Measurements from ENCODE around the gene NAPA.

Gene NAPA

GRCh38 chr19:47521473-47522180 lies 6.8 kb upstream of the NAPA start:
- DNase-seq: no peak

GRCh38 chr19:47520839-47521238 lies 6.0 kb upstream of the NAPA start:
- DNase-seq: no peak

- DNase-seq: no peak
These were observed 5.5 kb upstream of the NAPA start for GRCh38 chr19:47520343-47520806.

GRCh38 chr19:47518854-47519253 lies 4.0 kb upstream of the NAPA start:
- DNase-seq: no peak

GRCh38 chr19:47518139-47518538 lies 3.3 kb upstream of the NAPA start:
- no peak for DNase-seq

- no peak for DNase-seq
These were observed 553 bp downstream of the NAPA start for GRCh38 chr19:47514151-47514868.

GRCh38 chr19:47512948-47513319 lies 1.9 kb downstream of the NAPA start:
- no peak for DNase-seq

- no peak for DNase-seq
These were observed 2.5 kb downstream of the NAPA start for GRCh38 chr19:47512183-47512947.

GRCh38 chr19:47511681-47512080 lies 3.2 kb downstream of the NAPA start:
- no peak for DNase-seq

GRCh38 chr19:47511128-47511517 lies 3.7 kb downstream of the NAPA start:
- no peak for DNase-seq

GRCh38 chr19:47510516-47511127 lies 4.2 kb downstream of the NAPA start:
- DNase-seq: no peak

- no peak for DNase-seq
These were observed 4.9 kb downstream of the NAPA start for GRCh38 chr19:47509973-47510372.

- DNase-seq: no peak
These were observed 5.6 kb downstream of the NAPA start for GRCh38 chr19:47509170-47509847.

- no peak for DNase-seq
These were observed 6.1 kb downstream of the NAPA start for GRCh38 chr19:47508721-47509120.

GRCh38 chr19:47507924-47508553 lies 6.8 kb downstream of the NAPA start:
- DNase-seq: no peak

GRCh38 chr19:47507012-47507411 lies 7.9 kb downstream of the NAPA start:
- DNase-seq: no peak

- DNase-seq: no peak
These were observed 8.4 kb downstream of the NAPA start for GRCh38 chr19:47506459-47506858.

GRCh38 chr19:47505506-47505905 lies 9.4 kb downstream of the NAPA start:
- DNase-seq: no peak

- DNase-seq: no peak
These were observed 11.1 kb downstream of the NAPA start for GRCh38 chr19:47503826-47504150.

GRCh38 chr19:47503130-47503825 lies 11.6 kb downstream of the NAPA start:
- no peak for DNase-seq
